PC-9 (cell line): ENCODE data around the gene KIR3DL1.
"Not testable (repeated sequence)": the region's sequence is repeated elsewhere in the genome, so short reads cannot be mapped to it uniquely, and the experiment has no call there.

ENCODE experiments used
- EZH2 ChIP-seq: fragments of 200-600 bp; sonication (generic); IDR thresholded peaks from 2 replicates; pipeline ENCODE4 v1.8.0; 2017; ENCODE audit warnings: antibody characterized with exemption, low read depth
- TF ChIP-seq, protein P1 (sequence below): fragments of 200-600 bp; sonication (generic); conservative IDR thresholded peaks from 2 replicates; pipeline ENCODE4 v1.6.1; 2017; ENCODE audit warnings: mixed run types, antibody characterized with exemption, mild to moderate bottlenecking, moderate library complexity

DNA sequence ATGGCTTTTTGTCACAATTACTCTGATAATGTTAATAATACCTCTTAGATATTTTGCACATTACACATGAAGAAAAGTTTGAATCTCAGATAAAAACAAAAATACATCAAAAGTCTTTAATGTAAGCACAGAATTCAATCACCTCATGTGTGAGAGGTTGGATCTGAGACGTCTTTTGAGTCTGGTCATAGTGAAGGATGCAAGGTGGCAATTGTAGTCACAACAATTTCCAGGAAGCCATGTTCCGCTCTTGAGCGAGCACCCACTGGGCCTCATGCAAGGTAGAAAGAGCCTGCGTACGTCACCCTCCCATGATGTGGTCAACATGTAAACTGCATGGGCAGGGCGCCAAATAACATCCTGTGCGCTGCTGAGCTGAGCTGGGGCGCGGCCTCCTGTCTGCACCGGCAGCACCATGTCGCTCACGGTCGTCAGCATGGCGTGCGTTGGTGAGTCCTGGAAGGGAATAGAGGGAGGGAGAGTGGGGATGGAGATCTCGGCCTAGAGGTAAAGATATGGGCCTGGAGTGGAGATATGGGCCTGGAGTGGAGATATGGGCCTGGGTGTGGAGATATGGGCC lies 33.9 kb downstream of the KIR3DL1 start, which contains the start of gene KIR3DL2:
- not testable (repeated sequence) for TF ChIP-seq EZH2
- TF ChIP-seq, protein P1, sequence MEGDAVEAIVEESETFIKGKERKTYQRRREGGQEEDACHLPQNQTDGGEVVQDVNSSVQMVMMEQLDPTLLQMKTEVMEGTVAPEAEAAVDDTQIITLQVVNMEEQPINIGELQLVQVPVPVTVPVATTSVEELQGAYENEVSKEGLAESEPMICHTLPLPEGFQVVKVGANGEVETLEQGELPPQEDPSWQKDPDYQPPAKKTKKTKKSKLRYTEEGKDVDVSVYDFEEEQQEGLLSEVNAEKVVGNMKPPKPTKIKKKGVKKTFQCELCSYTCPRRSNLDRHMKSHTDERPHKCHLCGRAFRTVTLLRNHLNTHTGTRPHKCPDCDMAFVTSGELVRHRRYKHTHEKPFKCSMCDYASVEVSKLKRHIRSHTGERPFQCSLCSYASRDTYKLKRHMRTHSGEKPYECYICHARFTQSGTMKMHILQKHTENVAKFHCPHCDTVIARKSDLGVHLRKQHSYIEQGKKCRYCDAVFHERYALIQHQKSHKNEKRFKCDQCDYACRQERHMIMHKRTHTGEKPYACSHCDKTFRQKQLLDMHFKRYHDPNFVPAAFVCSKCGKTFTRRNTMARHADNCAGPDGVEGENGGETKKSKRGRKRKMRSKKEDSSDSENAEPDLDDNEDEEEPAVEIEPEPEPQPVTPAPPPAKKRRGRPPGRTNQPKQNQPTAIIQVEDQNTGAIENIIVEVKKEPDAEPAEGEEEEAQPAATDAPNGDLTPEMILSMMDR, result not testable (repeated sequence)
